ENCODE measurements around the gene CHST3. TPM values are rescaled to one million over a fixed set of nuclear protein-coding genes. Genes with fewer than 3 reads are reported as not detected.

CHST3 gene
- total RNA-seq, 1 donor from 2014 or later, result not detected

- intact Hi-C loops (cut with micrococcal nuclease), result no loop called here
- H3K9me3 Mint-ChIP-seq, result no peaks in the 10 kb centered on the region
- no peak overlapping the region for H3K27ac Mint-ChIP-seq
- peaks cover 25% of the 10 kb centered on the region for H3K27me3 Mint-ChIP-seq
- no peak overlapping the region for H3K4me3 Mint-ChIP-seq
- DNase-seq (no peak), ATAC-seq (ENCODE audit: low read depth) (no peak)
- ChIA-PET POLR2A (no interaction called here), CTCF (no interaction called here)
- no peak for TF ChIP-seq CTCF (IDR thresholded peaks at IDR 0.05)
- no peaks in the 10 kb centered on the region for H3K4me1 Mint-ChIP-seq
- H3K36me3 Mint-ChIP-seq (ENCODE audit: low read depth), result no peaks in the 10 kb centered on the region
Observed at GRCh38 chr10:71970869-71971268, 6.7 kb downstream of the CHST3 start.

DNA sequence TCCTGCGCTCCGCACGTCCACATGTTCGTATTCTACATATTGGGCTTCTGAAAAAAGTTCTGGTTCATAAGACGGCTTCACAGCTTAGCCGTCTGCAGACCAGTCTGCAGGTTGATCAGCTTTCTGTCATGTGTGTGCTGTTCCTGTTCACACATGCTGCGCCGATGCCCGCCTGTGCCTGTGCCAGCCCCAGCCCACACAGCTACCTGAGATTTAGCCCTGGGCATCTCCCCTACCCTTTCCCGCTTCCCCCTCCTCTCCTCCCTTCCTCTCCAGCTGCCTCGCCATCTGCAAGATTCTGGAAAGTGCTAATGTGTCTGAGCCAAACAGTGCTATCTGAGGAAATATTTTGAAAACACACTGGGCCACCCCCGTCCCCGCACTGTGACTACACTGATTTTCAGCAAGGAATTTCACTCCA lies 7.1 kb downstream of the CHST3 start:
- TF ChIP-seq CTCF (IDR thresholded peaks at IDR 0.05), result no peak
- Mint-ChIP-seq H3K27me3 (peaks cover 21% of the 10 kb centered on the region), H3K36me3 (ENCODE audit: low read depth) (no peaks in the 10 kb centered on the region), H3K27ac (no peak overlapping the region), H3K4me3 (no peak overlapping the region), H3K4me1 (no peaks in the 10 kb centered on the region), H3K9me3 (no peaks in the 10 kb centered on the region)
- intact Hi-C loops (cut with micrococcal nuclease), result no loop called here
- DNase-seq, result no peak
- ChIA-PET CTCF (no interaction called here), POLR2A (no interaction called here)
- no peak for ATAC-seq (ENCODE audit: low read depth)

DNA sequence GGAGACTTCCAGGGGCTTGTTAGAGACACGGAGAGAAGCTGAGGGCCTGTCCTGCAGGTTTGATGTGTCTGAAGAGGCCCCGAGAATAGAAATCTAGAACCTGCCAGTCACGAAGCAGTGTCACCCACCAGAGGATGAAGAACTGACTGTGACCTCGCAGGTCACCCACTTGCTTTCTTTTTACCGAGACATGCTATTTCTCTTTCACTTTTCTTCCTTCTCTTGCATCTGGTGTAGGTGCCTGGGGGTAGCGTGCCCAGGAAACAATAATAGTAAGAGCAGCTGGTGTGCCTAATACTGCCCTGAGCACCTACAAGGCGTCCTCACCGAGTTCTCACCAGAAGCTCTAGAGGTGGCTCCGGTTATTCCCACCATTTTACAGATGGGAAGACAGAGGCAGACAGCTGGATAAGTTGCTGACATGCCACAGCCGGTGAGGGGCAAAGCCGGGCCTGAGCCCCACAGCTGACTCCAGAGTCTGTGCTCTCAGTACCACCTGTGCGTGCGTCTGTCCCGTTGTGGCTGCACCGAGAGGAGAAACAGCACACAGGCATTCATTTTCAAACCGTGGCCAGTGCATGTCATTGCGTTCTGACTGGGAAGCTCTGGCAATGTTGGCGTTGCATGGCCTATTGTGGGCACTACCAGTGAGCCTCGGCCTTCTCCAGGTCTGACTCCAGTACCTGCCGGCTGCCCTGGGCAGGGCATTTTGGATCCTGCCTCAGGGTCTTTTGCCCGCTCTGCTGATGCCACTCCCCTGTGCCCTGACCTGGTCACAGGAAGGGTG lies 7.8 kb downstream of the CHST3 start:
- POLR2A ChIA-PET, result no interaction called here
- Mint-ChIP-seq H3K27ac (no peak overlapping the region), H3K4me3 (no peak overlapping the region), H3K4me1 (no peaks in the 10 kb centered on the region), H3K36me3 (ENCODE audit: low read depth) (no peaks in the 10 kb centered on the region), H3K27me3 (peaks cover 16% of the 10 kb centered on the region), H3K9me3 (no peaks in the 10 kb centered on the region)
- CTCF ChIA-PET, result no interaction called here
- DNase-seq (no peak), ATAC-seq (ENCODE audit: low read depth) (no peak)
- intact Hi-C loops (cut with micrococcal nuclease), result no loop called here
- TF ChIP-seq CTCF (IDR thresholded peaks at IDR 0.05), result no peak

GRCh38 chr10:71972746-71973695 lies 8.8 kb downstream of the CHST3 start:
- H3K27ac Mint-ChIP-seq, result no peak overlapping the region
- no peak overlapping the region for H3K4me3 Mint-ChIP-seq
- DNase-seq, result no peak
- TF ChIP-seq CTCF (IDR thresholded peaks at IDR 0.05), result no peak
- CTCF ChIA-PET, result no interaction called here
- intact Hi-C loops (cut with micrococcal nuclease), result no loop called here
- ATAC-seq (ENCODE audit: low read depth), result no peak
- no peaks in the 10 kb centered on the region for H3K4me1 Mint-ChIP-seq
- H3K27me3 Mint-ChIP-seq, result peaks cover 13% of the 10 kb centered on the region
- POLR2A ChIA-PET, result no interaction called here
- H3K36me3 Mint-ChIP-seq (ENCODE audit: low read depth), result no peaks in the 10 kb centered on the region
- H3K9me3 Mint-ChIP-seq, result no peaks in the 10 kb centered on the region

GRCh38 chr10:71973777-71974488 lies 9.7 kb downstream of the CHST3 start:
- DNase-seq, result no peak
- H3K4me1 Mint-ChIP-seq, result no peaks in the 10 kb centered on the region

More at GRCh38 chr10:71973777-71974488, 9.7 kb downstream of the CHST3 start:
- H3K27me3 Mint-ChIP-seq, result peaks cover 7% of the 10 kb centered on the region
- ATAC-seq (ENCODE audit: low read depth), result no peak
- H3K36me3 Mint-ChIP-seq (ENCODE audit: low read depth), result no peaks in the 10 kb centered on the region
- no peak overlapping the region for H3K4me3 Mint-ChIP-seq
- ChIA-PET POLR2A (no interaction called here), CTCF (no interaction called here)
- H3K9me3 Mint-ChIP-seq, result no peaks in the 10 kb centered on the region
- H3K27ac Mint-ChIP-seq, result no peak overlapping the region
- intact Hi-C loops (cut with micrococcal nuclease), result no loop called here
- no peak for TF ChIP-seq CTCF (IDR thresholded peaks at IDR 0.05)
